Activated CD8-positive, alpha-beta memory T cell treated with anti-CD3 and anti-CD28 coated beads, Interleukin-2, amount 50 U/mL, for 1 hour (primary cell): ENCODE results near the gene ANO1.

Experiments
- DNase-seq: peaks from one replicate; pipeline ENCODE4 v3.0.0-alpha.2; 2020; ENCODE audit errors: extremely low read depth

The ANO1 gene

DNA sequence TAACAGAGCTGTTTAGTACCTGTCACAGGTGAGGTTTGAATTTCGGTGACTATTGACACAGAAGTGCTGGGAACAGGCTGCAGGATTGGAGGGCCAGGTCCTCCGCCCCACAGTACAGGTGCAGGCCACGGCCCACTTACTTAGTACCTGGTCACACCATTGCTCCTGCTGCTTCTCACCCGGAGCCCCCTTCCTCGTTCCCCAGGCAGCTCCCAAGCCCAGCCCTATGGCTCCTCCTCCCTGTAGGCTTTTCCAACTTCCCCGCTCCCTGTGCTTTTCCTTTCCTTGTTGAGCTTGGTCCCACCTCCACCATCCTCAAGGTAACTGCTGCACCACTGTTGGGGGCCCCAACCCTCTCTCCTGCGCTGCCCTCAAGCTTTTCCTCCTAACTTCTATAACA lies 27.9 kb upstream of the ANO1 start:
- DNase-seq = no peak

- no peak for DNase-seq
These were observed 24.1 kb upstream of the ANO1 start for GRCh38 chr11:70054004-70054403.

GRCh38 chr11:70055444-70055843 lies 22.7 kb upstream of the ANO1 start:
- no peak for DNase-seq

DNA sequence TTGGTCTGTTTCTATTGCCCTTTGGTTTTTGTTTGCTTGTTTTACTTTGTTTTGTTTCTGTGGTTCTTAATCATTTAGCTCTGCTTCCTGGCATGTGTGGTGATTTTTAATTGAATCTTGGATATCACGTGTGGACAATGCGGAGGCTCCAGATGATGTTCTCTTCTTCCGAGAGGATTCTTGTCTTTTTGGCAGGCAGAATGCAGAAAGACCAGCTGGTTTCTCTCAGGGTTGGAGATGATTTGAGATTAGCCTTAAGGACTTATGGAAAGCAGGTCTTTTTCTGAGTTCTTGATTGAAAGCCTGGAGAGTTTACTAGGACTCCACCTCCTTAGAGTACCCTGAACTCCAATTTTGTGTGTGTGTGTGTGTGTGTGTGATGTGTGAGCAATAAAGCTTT lies 21.0 kb upstream of the ANO1 start:
- no peak for DNase-seq

DNA sequence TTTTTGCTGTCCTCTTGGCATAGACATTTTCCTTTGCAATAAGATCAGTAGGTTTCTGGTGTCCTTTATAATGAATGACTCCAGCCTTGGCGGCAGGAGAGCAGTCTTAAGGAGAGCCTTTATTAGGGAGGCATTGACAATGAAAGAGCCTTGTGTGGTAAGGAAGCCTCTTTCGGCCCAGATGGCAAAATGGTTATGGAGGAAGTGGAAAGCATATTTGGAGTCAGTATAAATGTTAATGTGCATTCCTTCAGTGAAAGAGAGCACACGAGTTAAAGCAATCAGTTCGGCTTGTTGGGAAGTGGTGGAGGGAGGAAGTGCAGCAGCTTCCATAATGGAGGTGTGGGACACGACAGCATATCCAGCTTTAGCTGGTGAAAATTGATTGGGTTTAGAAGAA lies 18.1 kb upstream of the ANO1 start:
- no peak for DNase-seq

- no peak for DNase-seq
These were observed 17.4 kb upstream of the ANO1 start for GRCh38 chr11:70060611-70061293.

- DNase-seq = no peak
These were observed 16.4 kb upstream of the ANO1 start for GRCh38 chr11:70061734-70062133.

GRCh38 chr11:70063121-70063520 lies 15.0 kb upstream of the ANO1 start:
- DNase-seq = no peak

DNA sequence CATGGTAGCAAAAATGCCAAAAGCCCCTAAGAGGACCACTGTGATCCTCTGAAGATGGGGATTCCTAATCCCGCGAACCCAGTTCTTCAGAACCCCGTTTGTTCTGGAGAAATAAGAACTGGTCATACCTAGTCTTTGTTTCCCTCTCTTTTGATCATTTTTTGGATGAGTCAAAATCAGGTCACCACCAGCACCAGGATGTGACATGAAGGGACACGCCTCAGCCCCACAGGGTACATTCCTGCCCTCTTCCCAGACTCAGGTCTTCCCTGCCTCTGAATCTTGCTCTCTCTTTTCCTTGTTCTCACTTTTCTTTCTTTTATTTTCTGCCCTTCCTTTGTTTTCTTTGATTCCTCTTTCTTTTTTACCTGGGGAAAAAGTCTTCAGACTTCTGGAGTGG lies 14.6 kb upstream of the ANO1 start:
- DNase-seq = no peak

GRCh38 chr11:70064008-70064725 lies 13.9 kb upstream of the ANO1 start:
- DNase-seq = no peak

- no peak for DNase-seq
These were observed 13.3 kb upstream of the ANO1 start for GRCh38 chr11:70064726-70065317.

DNA sequence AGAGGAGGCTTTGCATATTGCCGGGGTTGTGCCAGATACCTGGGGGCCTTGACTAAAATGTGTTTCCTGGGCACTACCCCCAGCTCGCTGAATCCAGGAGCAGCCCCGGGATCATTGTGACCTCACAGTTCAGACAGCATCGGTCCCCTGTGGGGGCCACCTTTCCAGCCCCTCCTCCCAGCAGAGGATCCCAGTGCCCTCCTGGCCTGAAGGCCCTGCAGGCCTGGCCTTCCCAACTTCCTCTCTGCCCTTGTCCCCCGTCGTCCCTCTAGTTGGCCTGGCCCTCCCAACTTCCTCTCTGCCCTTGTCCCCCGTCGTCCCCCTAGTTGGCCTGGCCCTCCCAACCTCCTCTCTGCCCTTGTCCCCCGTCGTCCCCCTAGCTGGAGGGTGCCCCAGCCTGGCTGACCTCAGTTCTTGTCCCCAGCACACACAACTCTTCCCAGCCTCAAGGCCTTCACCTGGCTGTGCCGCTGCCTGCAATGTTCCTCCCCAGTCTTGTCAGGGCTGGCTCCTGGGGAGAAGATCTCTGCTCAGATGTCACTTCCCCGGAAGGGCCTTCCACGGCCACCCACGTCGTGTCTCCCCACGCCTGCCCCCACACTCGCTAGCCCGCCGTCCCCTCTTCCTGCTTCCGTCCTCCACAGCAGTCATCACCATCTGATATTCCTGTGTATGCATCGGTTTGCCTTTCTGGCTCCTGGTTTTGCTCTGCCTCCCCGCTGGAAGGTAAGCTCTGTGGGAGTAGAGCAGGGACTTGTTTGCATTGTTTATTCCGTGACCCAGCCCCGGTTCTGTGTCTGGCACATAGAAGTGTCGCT lies 12.6 kb upstream of the ANO1 start:
- DNase-seq = no peak

GRCh38 chr11:70066136-70066520 lies 12.0 kb upstream of the ANO1 start:
- DNase-seq = no peak

DNA sequence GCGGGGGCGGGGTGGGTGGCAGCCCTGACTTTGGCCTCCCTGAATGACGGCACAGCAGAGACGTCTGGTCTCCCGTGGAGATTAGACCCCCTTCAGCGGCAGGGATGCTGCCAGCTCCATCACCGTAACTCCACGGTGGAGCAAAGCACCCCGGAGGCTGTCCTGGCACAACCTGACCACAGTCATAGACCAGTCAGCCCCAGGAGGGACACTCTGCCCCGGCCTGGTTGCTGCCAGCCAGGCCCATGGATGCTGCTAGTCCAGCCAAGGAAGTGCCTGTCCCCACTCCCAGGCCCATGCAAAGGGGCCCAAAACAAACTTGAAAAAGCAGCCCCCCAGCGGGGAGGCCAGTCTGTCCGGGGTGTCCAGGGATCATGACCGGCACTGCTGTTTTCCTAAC lies 11.5 kb upstream of the ANO1 start:
- no peak for DNase-seq

- no peak for DNase-seq
These were observed 11.1 kb upstream of the ANO1 start for GRCh38 chr11:70067036-70067435.

DNA sequence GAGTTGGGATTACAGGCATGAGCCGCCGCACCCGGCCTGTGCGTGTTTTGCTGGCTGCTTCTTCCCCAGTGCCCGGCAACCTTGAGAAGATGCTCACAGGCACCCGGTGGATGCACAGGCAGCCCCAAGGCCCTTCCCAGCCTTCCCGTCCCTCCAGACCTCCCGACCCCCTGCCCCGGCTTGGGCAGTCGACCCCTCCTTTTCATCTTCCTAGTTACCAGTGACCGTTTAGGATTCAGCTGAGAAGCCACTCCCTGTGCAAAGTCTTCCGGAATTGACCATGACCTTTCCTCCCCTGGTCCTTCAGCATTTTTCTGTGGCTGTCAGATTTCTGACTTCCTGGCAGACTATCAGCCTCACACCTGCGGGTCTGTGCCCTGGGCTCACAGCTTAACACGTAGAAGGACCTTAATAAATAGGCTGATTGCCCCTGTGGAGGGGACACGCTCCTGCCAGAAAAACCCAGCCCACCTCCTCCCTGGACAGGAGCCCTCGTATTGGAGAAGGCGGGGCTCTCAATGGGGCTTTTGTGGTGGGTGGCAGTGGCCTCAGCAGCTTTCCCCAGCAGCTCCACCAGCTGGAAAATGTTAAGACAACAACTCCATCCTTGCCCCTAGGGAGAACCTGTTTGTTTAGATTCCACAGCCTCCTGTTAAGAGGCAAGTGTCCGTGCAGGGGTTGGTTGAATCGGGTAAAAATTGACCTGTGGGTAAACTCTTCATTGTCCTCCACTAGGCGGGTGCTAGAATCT lies 10.4 kb upstream of the ANO1 start:
- no peak for DNase-seq

- DNase-seq = no peak
These were observed 9.8 kb upstream of the ANO1 start for GRCh38 chr11:70068345-70068744.

DNA sequence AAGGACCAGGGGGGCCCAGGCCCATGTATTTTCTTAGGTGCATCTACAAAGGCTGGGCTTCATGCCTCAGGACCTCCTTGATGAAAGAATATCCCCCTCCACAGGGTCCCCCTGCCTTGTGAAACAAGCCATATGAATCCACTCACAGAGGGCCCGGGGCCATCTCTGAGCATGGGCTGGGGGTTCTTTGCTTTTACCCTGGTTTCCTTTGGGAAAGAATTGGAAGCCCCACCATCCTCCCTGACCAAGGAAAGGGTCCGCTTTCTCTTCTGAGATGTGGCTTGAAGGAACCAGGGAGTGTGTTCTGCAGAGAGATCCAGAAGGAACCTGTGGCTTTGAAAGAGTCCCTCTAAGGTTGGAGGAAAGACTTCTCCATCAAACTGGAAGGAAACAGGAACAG lies 9.2 kb upstream of the ANO1 start:
- no peak for DNase-seq

DNA sequence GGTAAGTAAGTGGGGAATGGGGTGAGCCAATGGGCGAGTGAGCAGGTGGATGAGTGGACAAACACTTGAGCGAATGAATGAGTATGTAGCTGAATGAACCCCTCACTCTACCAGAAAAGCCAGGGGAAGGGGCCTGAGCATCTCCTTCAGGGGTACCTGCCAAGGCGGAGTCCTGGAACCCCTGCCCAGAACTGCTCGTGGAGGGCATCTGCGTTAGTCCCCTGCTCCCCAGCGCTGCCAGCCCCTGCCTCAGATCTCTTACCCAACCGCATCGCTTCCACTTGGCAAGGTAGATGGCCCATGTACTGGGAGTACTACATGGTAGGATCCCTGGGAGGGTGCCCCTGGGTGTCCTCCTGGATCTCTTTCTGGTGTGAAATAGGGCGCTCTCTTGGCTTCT lies 7.4 kb upstream of the ANO1 start:
- no peak for DNase-seq

DNA sequence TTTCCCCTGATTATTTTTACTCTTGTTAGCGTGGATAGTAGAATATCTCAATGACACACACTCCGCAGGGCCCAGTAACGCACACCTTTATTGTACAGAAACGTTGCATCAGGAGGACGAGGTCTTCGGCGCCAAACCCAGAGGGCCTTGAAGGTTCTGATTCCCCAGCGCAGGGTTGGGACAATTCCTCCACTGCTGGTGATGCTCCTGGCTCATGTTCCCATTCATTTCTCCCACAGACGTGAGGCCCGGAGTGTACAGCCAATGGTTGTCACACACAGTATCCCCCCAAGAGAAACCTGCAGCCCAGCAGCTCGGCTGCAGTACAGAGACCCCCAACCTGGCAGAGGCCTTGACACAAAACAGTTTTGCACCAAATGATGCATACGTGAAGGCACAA lies 6.1 kb upstream of the ANO1 start:
- no peak for DNase-seq

- DNase-seq = no peak
These were observed 5.7 kb upstream of the ANO1 start for GRCh38 chr11:70072461-70072860.
